Breast epithelium (tissue), 4 donors: ENCODE data around the gene VPS13C. TPM values are rescaled to one million over a fixed set of nuclear protein-coding genes. Genes with fewer than 3 reads are reported as not detected.

Experiments
- DNase-seq, 2 donors: peaks; one replicate each; pipeline ENCODE4 v3.0.0-alpha.2; 2019; ENCODE audit warnings: low spot score in 2 of 2
- H3K27ac ChIP-seq, 2 donors: fragments of 200-600 bp; sonication (generic) in 1 of 2; one replicate each; pipeline ENCODE4 v1.5.1; 2016 to 2019; ENCODE audit warnings: mild to moderate bottlenecking in 1 of 2
- H3K27me3 ChIP-seq, 2 donors: fragments of 200-600 bp; sonication (generic) in 1 of 2; one replicate each; pipeline versions ENCODE4 v1.5.1 to v1.6.0; 2017 to 2019; ENCODE audit warnings: control low read depth in 1 of 2, mild to moderate bottlenecking in 1 of 2
- H3K36me3 ChIP-seq: fragments of 200-600 bp; one replicate; pipeline ENCODE4 v1.5.1; 2019
- H3K4me1 ChIP-seq, 2 donors: fragments of 200-600 bp; sonication (generic); one replicate each; pipeline ENCODE4 v1.5.1; 2016 to 2019; ENCODE audit warnings: control low read depth in 1 of 2
- H3K4me3 ChIP-seq, 3 donors: fragments of 200-600 bp; sonication (generic); 1 replicate in 2 of 3; 2 replicates in 1 of 3; pipeline ENCODE4 v1.5.1; 2016 to 2019; ENCODE audit warnings: mild to moderate bottlenecking in 3 of 3, moderate library complexity in 2 of 3
- H3K9me3 ChIP-seq, 2 donors: fragments of 200-600 bp; sonication (generic) in 1 of 2; one replicate each; pipeline ENCODE4 v1.5.1; 2016 to 2019; ENCODE audit warnings: control low read depth in 1 of 2
- POLR2A ChIP-seq: fragments of 450-650 bp; IDR thresholded peaks from one replicate; pipeline ENCODE4 v1.6.1; 2016; ENCODE audit warnings: antibody characterized with exemption, mild to moderate bottlenecking, moderate library complexity
- POLR2AphosphoS5 ChIP-seq, 3 donors: sonication (generic); formaldehyde crosslinking; IDR thresholded peaks; one replicate each; pipeline ENCODE4 v1.6.1; 2017; ENCODE audit warnings: antibody characterized with exemption in 3 of 3
- intact Hi-C: fragments of 100-400 bp; cut with DNase I; formaldehyde crosslinking; loops from one replicate; pipeline ENCODE4 v1.15.1; 2023; ENCODE audit warnings: low total_unique reads
- total RNA-seq, 3 donors: library from RNA; depleted of rRNA; stranded (reverse); fragments of >200 nt; gene quantifications; one replicate each; pipeline ENCODE4 v1.1.0, GENCODE V29; 2016
- TF ChIP-seq, protein P1 (sequence below), 3 donors: fragments of 450-650 bp; IDR thresholded peaks; one replicate each; pipeline ENCODE4 v1.5.1; 2016 to 2017; ENCODE audit warnings: antibody characterized with exemption in 3 of 3, mild to moderate bottlenecking in 3 of 3, moderate library complexity in 3 of 3

The VPS13C gene
- total RNA-seq, 3 donors from 2014 or later: 94.4 to 140 (median 117) TPM

DNA sequence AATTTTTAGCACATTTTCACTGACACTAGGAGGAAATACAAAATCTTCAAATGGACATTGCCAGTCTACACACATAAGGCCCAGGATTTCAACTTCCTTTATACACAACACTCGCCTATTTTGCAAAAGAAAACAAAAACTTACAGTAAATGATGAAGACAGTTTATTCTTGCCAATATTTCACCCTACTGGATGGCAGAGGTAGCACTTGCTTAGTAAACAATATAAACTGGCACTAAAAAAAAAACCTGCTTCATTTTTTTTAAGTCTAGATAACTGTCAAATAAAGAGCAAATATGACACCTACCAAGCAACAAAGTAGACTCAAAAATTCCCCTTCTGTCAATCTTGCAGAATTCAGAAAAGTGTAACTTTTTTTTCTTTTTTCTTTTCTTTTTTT lies 204.0 kb downstream of the VPS13C start:
- intact Hi-C loops: no loop called here
- H3K36me3 ChIP-seq: no peaks in the 10 kb centered on the region
- no peaks in the 10 kb centered on the region for H3K9me3 ChIP-seq
- no peak overlapping the region for H3K27ac ChIP-seq
- no peak overlapping the region for H3K4me3 ChIP-seq
- H3K4me1 ChIP-seq: no peaks in the 10 kb centered on the region
- TF ChIP-seq POLR2A (no peak), POLR2AphosphoS5 (IDR thresholded peaks at IDR 0.05) (no peak)
- TF ChIP-seq, protein P1, sequence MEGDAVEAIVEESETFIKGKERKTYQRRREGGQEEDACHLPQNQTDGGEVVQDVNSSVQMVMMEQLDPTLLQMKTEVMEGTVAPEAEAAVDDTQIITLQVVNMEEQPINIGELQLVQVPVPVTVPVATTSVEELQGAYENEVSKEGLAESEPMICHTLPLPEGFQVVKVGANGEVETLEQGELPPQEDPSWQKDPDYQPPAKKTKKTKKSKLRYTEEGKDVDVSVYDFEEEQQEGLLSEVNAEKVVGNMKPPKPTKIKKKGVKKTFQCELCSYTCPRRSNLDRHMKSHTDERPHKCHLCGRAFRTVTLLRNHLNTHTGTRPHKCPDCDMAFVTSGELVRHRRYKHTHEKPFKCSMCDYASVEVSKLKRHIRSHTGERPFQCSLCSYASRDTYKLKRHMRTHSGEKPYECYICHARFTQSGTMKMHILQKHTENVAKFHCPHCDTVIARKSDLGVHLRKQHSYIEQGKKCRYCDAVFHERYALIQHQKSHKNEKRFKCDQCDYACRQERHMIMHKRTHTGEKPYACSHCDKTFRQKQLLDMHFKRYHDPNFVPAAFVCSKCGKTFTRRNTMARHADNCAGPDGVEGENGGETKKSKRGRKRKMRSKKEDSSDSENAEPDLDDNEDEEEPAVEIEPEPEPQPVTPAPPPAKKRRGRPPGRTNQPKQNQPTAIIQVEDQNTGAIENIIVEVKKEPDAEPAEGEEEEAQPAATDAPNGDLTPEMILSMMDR (IDR thresholded peaks at IDR 0.05): no peak
- no peak for DNase-seq
- no peaks in the 10 kb centered on the region for H3K27me3 ChIP-seq

DNA sequence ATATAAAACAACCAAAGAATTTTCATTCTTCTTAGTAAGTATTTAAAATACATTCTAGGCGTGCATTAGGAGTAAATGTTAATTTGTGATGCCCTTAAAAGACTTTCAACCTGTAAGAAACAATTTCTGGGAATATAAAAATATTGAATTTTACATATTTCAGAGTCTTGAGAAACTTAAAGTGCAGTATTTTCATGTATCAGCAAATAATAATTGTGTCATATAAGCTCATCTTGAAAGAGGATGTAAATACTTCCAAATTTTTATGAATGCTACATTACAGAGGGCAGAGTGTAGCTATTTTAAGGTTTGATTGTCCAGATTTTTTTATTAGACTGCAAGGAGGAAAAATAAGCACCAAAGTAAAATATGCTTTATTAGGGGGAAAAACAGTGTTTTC lies 207.1 kb downstream of the VPS13C start:
- DNase-seq: no peak
- H3K27ac ChIP-seq: no peak overlapping the region
- H3K4me1 ChIP-seq: no peaks in the 10 kb centered on the region
- TF ChIP-seq, protein P1 (IDR thresholded peaks at IDR 0.05): no peak
- TF ChIP-seq POLR2AphosphoS5 (IDR thresholded peaks at IDR 0.05) (no peak), POLR2A (no peak)
- no peaks in the 10 kb centered on the region for H3K9me3 ChIP-seq
- no peak overlapping the region for H3K4me3 ChIP-seq
- H3K36me3 ChIP-seq: no peaks in the 10 kb centered on the region
- intact Hi-C loops: no loop called here
- no peaks in the 10 kb centered on the region for H3K27me3 ChIP-seq

DNA sequence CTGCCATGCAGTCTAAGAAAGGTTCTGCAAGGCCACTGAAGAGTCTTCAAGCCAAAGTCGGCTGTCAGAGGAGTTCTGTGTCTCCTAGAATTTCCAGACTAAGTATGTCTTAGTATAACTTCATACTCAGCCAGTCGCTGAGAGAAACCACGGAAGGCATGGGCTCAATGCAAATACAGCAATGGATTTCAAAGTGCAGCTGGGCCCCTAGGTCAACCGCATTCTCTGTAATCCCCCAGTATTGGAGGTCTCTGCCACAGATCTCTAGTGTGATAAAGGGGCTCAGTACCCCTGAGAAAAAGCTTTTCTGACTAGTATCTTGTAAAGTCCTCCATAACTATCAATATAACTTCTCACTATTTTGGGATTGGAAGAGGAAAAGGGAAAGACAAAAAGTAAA lies 208.3 kb downstream of the VPS13C start:
- no peak overlapping the region for H3K27ac ChIP-seq

DNA sequence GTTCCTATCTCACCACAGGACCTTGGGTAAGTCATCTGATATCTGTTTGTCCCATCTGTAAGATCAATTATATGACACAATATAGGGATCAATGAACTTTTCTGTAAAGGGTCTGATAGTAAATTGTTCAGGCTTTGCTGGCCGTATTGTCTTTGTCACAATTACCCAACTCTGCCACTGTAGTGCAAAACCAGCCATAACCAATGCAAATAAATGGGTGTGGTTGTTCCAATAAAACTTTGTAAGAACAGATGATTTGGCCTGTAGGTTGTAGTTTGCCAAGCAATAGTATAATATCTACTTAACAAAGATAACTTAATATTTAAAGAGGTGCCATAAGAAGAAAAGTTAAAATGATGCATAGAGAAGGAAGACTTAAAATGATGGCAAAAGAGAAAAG lies 210.8 kb downstream of the VPS13C start:
- no peak for DNase-seq
- intact Hi-C loops: no loop called here
- TF ChIP-seq POLR2AphosphoS5 (IDR thresholded peaks at IDR 0.05): no peak
- TF ChIP-seq, protein P1 (IDR thresholded peaks at IDR 0.05): no peak
- no peak for TF ChIP-seq POLR2A
- Histone ChIP-seq H3K36me3 (no peaks in the 10 kb centered on the region), H3K4me1 (no peaks in the 10 kb centered on the region), H3K27ac (no peak overlapping the region), H3K27me3 (no peaks in the 10 kb centered on the region), H3K4me3 (no peak overlapping the region), H3K9me3 (no peaks in the 10 kb centered on the region)

More for the DNA sequence above, 208.3 kb downstream of the VPS13C start:
- Histone ChIP-seq H3K36me3 (no peaks in the 10 kb centered on the region), H3K27me3 (no peaks in the 10 kb centered on the region), H3K4me1 (no peaks in the 10 kb centered on the region), H3K9me3 (no peaks in the 10 kb centered on the region), H3K4me3 (no peak overlapping the region)
- intact Hi-C loops: no loop called here
- no peak for DNase-seq
- TF ChIP-seq POLR2A (no peak), POLR2AphosphoS5 (IDR thresholded peaks at IDR 0.05) (no peak)
- TF ChIP-seq, protein P1 (IDR thresholded peaks at IDR 0.05): no peak

DNA sequence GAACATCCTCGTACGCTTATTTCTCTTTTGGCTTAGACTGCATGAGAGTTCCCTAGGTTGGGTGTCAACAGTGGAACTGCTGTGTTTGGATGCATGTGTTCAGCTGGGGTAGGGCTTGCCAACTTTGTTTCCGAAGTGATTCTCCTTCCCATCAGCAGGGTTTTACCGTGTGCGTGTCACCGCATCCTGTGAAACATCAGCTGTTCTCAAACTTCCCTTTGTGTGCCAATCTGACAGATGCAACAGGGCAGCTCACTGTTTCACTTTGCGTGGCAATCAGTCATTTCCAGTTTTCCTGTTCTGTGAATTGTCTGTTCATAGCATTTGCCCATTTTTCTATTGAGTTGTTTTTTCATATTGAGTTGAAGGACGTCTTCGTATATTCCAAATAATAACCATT lies 218.8 kb downstream of the VPS13C start:
- Histone ChIP-seq H3K36me3 (no peaks in the 10 kb centered on the region), H3K9me3 (no peaks in the 10 kb centered on the region), H3K4me3 (no peak overlapping the region), H3K27me3 (no peaks in the 10 kb centered on the region), H3K27ac (no peak overlapping the region), H3K4me1 (no peaks in the 10 kb centered on the region)
- intact Hi-C loops: no loop called here
- TF ChIP-seq POLR2AphosphoS5 (IDR thresholded peaks at IDR 0.05) (no peak), POLR2A (no peak)
- TF ChIP-seq, protein P1 (IDR thresholded peaks at IDR 0.05): no peak
- no peak for DNase-seq
